ENCODE data around the gene NOTUM.
A peak's percentile ranks its signal among the peaks of the same experiment; 100 is the strongest.
"Not testable (repeated sequence)": the region's sequence is repeated elsewhere in the genome, so short reads cannot be mapped to it uniquely, and the experiment has no call there.

The NOTUM gene

GRCh38 chr17:81922566-81923301 lies 38.3 kb downstream of the NOTUM start:
- no peak for FAIRE-seq

DNA sequence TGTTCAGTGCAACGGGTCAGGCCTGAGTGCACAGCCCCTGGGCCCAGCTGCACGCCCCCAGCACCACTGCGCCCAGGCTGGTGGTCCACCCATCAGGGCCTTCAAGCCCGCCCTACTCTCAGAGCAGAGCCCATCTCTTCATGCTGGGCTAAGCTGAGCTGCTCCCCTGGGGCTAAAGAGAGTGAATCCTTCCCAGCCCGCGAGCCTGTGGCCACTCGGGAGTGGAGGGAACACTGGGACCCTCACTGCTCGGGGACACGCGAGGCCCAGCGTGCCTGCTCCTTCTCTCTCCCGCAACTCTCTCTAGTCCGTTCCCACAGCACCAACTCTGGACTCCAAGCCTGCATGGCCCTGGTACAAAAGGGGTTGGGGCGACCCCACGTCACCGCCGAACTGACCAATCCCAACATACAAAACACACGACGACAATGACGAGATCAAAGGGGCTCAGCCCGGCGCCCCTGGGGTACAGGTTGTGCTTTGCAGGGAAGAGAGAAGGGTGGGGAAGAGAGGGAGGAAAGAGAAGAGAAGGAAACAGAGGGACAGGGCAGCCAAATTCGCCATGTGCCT lies 38.9 kb downstream of the NOTUM start:
- FAIRE-seq, result no peak

- peak; percentile 35 for FAIRE-seq
Observed at GRCh38 chr17:81921537-81921862, 39.5 kb downstream of the NOTUM start.

- FAIRE-seq, result no peak
Observed at GRCh38 chr17:81920612-81921536, 40.1 kb downstream of the NOTUM start.

GRCh38 chr17:81918832-81919545 lies 42.0 kb downstream of the NOTUM start:
- no peak for FAIRE-seq

DNA sequence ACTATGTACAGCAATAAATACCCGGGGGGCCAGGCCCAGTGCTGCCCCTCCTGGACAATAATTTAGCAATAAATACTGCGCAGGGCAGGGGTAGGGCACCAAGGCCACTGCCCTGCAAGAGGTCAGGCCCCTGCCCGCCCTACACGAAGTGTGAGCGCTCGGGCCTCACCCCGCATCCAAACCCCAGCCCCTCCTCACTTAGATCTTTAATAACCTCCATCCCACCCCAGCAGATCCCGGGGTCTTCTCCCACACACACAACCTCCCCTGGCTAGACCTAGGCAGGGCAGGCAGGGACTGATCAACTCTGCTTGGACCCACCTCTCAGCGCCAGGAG lies 42.7 kb downstream of the NOTUM start:
- FAIRE-seq, result not testable (repeated sequence)

GRCh38 chr17:81917565-81918332 lies 43.2 kb downstream of the NOTUM start, which contains the start of gene SIRT7:
Gene SIRT7 (minus strand): TSS chr17:81918176. CDS start chr17:81918131, 45 bp downstream.
- FAIRE-seq, result no peak

GRCh38 chr17:81916234-81917001 lies 44.6 kb downstream of the NOTUM start:
- FAIRE-seq, result no peak

GRCh38 chr17:81915331-81915730 lies 45.7 kb downstream of the NOTUM start:
- no peak for FAIRE-seq

DNA sequence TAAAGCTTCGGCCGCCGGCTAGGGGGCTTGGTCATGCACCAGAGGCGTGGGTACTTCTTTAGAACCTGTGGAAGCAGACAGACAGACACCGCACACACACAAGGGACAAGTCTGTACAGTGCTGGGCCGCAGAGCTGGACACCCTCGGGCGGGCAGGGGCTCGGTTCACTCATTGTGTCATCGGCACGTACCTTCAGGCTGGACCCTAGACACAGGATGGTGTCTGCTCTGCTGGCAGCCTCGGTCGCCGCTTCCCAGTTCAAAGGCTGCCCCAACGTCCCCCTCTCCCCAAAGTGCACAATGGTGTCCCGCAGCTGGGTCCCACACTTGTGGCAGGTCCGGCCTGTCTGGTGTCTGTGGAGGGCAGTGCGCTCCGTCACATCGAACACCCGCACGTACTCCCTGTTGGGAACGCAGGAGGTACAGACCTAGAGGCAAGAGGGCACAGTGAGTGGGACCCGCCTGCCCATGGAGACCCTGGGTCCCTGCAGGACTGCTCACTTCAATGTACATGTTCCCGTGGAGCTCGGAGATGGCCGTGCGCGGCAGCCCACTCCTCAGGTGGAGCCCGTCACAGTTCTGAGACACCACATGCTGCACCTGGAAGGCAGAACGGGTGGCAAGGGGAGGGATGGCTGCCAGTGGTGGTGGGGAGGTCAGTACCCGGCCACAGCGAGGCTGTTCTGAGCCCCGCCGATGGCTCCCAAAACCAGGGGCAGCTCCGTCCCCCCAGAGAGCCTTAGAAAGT lies 46.7 kb downstream of the NOTUM start:
- FAIRE-seq, result no peak

DNA sequence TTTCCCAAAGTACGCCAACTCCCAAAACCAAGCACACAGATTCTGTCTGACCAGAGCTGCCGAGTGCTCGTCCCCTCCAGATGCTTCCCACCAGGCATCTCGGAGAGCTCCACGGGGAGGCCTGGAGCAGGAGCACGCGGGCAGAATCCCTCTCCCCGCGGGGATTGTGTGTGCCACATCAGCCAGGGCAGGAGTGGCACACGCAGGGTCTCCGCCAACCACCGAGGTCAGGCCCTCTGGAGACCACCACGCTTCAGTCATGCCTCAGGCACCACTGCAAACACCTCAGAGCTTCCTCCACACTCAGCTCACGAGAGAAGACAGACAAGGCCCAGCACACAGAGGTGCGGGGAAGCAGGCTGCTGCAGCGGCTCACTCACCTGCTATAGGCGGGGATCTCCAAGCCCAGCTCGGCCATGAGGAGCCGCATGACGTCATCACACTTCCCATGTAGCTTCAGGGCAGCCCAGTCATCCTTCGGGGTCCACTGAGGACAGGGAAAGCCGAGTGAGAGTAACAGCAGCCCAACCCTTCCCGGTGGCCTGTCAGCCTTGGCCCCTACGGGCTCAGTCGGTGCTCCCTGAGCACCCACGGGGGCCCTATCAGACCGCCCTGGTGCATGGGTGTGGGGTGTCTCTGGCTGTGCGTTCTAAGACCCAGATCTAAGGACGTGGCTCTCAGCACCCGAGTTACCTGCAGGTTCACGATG lies 47.4 kb downstream of the NOTUM start:
- FAIRE-seq, result no peak

DNA sequence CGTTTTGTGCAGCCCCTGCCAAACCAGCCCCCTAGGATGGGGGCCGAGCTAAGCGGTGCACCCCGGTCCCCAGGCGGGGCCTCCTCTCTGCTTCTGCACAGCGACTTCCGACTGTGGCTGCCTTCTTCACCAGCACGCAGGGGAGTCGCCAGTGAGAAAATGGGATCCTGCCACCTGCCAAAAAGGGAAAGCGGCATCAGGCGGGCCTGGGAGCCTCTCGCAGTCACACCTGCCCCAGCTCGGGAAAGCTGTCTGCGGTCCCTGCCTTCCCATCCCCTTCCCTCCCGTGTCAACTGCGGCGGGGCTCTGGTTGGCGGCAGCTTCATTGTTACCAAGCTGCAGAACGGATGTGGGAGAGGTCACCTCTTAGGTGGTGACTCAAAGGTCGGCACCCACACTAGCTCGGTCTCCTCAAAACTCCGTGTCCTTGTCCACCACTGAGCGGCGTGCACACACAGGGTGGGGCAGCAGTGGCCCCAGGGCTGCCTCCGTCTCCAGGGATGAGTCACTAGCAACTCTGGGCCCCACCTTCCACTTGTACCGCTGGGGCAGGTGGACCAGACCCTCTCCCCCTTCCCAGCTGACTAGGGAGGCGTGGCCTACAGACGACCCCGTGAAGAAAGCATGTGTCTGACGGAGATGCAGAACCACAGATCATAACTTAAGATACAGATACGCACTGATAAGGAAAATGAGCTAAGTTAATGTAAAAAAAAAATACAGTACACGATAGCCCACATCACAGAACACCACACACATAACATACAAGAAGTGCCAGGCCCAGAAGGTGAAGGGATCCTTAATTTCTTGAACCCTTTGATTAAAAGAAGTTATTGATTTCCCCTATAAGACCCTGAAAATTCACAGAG lies 48.3 kb downstream of the NOTUM start:
- FAIRE-seq, result no peak

GRCh38 chr17:81911969-81912368 lies 49.0 kb downstream of the NOTUM start:
- FAIRE-seq, result no peak

DNA sequence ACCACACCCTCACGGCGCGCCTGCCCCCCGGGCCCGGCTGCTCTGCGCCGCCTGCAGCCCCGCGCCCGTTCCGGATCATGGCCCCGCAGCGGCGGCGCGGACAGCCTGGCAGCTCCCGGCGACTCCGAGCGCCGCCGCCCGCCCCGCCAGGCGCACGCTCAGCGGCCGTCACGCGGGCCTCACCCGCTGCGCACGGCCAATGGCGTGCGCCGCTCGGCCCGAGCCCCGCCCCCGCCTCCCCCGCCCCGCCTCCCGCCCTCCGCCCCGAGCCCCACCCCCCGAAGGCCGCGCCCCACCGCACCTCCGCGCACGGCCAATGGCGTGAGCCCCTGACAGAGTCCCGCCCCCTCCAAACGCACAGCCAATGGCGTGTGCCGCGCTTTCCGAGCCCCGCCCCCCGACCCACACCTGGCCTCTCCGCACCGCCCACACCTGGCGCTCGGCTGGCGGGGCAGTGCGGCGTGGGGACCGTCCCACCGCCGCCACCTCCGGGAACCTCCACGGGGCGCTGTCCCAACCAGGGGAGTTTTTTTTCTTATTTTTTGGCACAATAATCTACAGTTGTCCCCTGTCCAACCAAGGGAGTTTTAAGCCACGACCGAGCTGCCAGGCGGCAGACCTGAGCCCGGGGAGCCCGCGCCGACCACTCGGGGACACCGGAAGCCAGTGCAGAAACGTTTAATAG lies 49.6 kb downstream of the NOTUM start, which contains the start of gene PCYT2:
Gene PCYT2 (minus strand): TSS at position 123 of the 685 bp plus-strand sequence. CDS start 44 bp downstream, at position 79.
- FAIRE-seq, result no peak

- FAIRE-seq, result no peak
Observed at GRCh38 chr17:81910840-81911276, 50.1 kb downstream of the NOTUM start.

DNA sequence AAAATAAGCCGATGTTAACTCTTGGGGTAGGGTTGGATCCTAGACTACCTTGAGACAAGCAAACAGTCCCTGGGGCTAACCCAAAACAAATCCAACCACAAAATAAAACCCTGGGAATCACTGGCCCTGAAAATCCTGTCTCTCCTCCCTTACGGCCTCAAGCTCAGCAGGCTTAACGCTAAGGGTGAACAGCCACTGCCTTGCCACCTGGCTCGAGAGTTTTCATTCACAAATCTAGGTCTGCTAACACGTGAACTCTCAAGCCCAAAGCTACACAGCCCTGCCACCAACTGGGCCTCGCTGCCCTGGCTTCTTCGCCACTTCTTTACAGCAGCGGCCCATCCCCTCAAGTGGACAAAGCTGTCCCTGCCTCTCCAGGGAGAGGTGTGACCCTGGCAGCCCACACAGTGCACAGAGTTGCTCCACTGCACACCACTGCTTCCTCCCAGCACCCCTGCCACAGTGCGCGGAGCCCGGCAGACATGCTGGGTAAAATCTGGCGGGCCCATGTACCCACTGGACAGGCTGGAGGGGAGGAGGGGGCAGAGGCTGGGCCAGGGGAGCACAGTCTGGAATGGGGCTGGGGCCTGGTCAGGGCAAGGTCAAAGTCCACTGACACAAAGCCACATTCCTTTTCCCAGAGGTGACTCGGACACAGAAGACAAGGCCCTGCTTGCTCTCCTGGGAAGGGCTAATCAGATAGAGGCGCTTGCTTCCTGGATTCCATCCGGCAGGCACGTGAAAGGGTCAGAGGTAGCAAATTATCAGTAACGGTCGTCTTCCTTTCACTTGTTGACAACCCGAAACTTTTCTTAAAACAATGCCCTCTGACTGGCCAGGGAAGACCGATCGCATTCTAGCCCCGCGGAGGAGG lies 50.8 kb downstream of the NOTUM start:
- no peak for FAIRE-seq

DNA sequence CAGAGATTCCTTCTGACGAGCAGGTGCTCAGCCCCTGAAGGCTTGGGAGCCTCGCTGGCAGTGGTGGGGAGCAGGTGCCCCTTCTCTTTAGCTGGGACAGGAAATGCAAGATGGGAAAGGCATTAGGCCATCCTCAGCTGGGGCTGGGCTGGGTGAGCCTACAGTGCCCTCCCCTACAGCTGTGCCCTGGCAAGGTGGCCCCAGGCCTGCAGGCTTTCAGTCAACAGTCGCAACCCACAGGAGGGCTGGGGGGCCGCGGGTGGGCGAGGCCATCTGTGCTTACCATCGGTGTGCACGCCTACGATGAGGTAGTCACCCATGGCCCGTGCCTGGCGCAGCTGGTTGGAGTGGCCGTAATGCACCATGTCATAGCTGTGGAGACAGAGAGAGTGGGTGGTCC lies 51.8 kb downstream of the NOTUM start:
- FAIRE-seq, result no peak

Measured in endometrium (tissue), 2 donors.